ENCODE data around the gene SCN2B. TPM values are rescaled to one million over a fixed set of nuclear protein-coding genes. Genes with fewer than 3 reads are reported as not detected.

Gene SCN2B
- total and polyA plus RNA-seq, 3 donors from 2014 or later, result 0.24 to 0.70 (median 0.43) TPM

- intact Hi-C loops (cut with DNase I; ENCODE audit: low total_unique reads), result loop anchor here (10.0 kb wide), 1 partner anchor 138 kb away; the partner anchor contains the start of genes CD3D and CD3G
- WGBS, 2 donors, result 35 to 41% methylated on average over 1 of the region's 1 CpG
- H3K4me1 ChIP-seq, result no peaks in the 10 kb centered on the region
- H3K36me3 ChIP-seq (ENCODE audit: low read depth, missing control alignments), result no peaks in the 10 kb centered on the region
- no peaks in the 10 kb centered on the region for H3K27me3 ChIP-seq
- no peaks in the 10 kb centered on the region for H3K9me3 ChIP-seq
- DNase-seq, result no peak
- no peak overlapping the region for H3K27ac ChIP-seq
- TF ChIP-seq CTCF (IDR thresholded peaks at IDR 0.05) (no peak), POLR2A (IDR thresholded peaks at IDR 0.05) (no peak)
- no peak overlapping the region for H3K4me3 ChIP-seq
Measured at GRCh38 chr11:118206391-118207031, 30.1 kb upstream of the SCN2B start.

- 92 to 93% methylated on average over 9 of the region's 9 CpGs for WGBS, 2 donors
- H3K4me3 ChIP-seq, result no peak overlapping the region
- no peak overlapping the region for H3K27ac ChIP-seq
- TF ChIP-seq POLR2A (IDR thresholded peaks at IDR 0.05) (no peak), CTCF (IDR thresholded peaks at IDR 0.05) (no peak)
- intact Hi-C loops (cut with DNase I; ENCODE audit: low total_unique reads), result loop anchor here (10.0 kb wide), 1 partner anchor 139 kb away; the partner anchor contains the start of genes CD3D and CD3G
- H3K36me3 ChIP-seq (ENCODE audit: low read depth, missing control alignments), result no peaks in the 10 kb centered on the region
- no peak for DNase-seq
- no peaks in the 10 kb centered on the region for H3K9me3 ChIP-seq
- no peaks in the 10 kb centered on the region for H3K27me3 ChIP-seq
- no peaks in the 10 kb centered on the region for H3K4me1 ChIP-seq
Measured at GRCh38 chr11:118205606-118206378, 29.4 kb upstream of the SCN2B start.

- intact Hi-C loops (cut with DNase I; ENCODE audit: low total_unique reads), result loop anchor here (10.0 kb wide), 1 partner anchor 142 kb away; the partner anchor contains the start of genes CD3D and CD3G
- Histone ChIP-seq H3K4me1 (no peaks in the 10 kb centered on the region), H3K27ac (no peak overlapping the region)
Measured at GRCh38 chr11:118202599-118203422, 26.4 kb upstream of the SCN2B start.

DNA sequence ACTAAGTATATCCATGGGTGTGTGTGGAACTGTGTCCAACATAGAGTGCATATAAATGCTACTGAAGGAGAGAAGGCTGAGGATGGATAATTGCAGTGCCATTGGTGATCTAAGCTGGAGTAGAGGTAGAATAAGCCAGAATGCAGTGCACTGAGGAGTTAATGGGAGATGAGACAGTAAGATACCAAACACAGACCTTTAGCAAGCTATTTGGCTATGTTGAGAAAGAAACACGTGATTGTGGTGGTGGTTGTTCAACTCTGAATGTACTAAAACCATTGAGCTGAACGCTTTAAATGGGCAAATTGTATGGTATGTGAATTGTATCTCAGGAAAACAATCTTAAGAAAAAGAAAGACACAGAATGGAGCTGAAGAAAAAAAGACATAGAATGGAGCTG, 25.5 kb upstream of the SCN2B start:
- H3K27me3 ChIP-seq, result no peaks in the 10 kb centered on the region
- H3K9me3 ChIP-seq, result no peaks in the 10 kb centered on the region
- 89 to 94% methylated on average over 2 of the region's 2 CpGs for WGBS, 2 donors
- no peaks in the 10 kb centered on the region for H3K4me1 ChIP-seq
- H3K4me3 ChIP-seq, result no peak overlapping the region
- no peak for DNase-seq
- intact Hi-C loops (cut with DNase I; ENCODE audit: low total_unique reads), result loop anchor here (10.0 kb wide), 1 partner anchor 143 kb away; the partner anchor contains the start of genes CD3D and CD3G
- H3K36me3 ChIP-seq (ENCODE audit: low read depth, missing control alignments), result no peaks in the 10 kb centered on the region
- H3K27ac ChIP-seq, result no peak overlapping the region
- TF ChIP-seq POLR2A (IDR thresholded peaks at IDR 0.05) (no peak), CTCF (IDR thresholded peaks at IDR 0.05) (no peak)

More at GRCh38 chr11:118202599-118203422, 26.4 kb upstream of the SCN2B start:
- Histone ChIP-seq H3K9me3 (no peaks in the 10 kb centered on the region), H3K4me3 (no peak overlapping the region), H3K27me3 (no peaks in the 10 kb centered on the region), H3K36me3 (ENCODE audit: low read depth, missing control alignments) (no peaks in the 10 kb centered on the region)
- WGBS, 2 donors, result 87% methylated on average over 7 of the region's 7 CpGs
- TF ChIP-seq POLR2A (IDR thresholded peaks at IDR 0.05) (no peak), CTCF (IDR thresholded peaks at IDR 0.05) (no peak)
- DNase-seq, result no peak

Measured in testis (tissue), 3 donors.